H1 (cell line): ENCODE measurements around the gene KNDC1. TPM values are rescaled to one million over a fixed set of nuclear protein-coding genes. Genes with fewer than 3 reads are reported as not detected.

Experiments used
- CTCF ChIA-PET: fragments of 300-600 bp; sonication (Branson Sonifier 250); formaldehyde crosslinking; loops from one replicate; lab custom pipeline; 2021; ENCODE audit not compliant: partially characterized antibody; lab: Charles Lee
- POLR2A ChIA-PET: fragments of 300-600 bp; sonication (Branson Sonifier 250); formaldehyde crosslinking; loops from one replicate; lab custom pipeline; 2021; ENCODE audit warnings: inconsistent platforms; ENCODE audit not compliant: partially characterized antibody; lab: Charles Lee
- DNase-seq, 2 experiments: peaks; one replicate each; pipeline versions ENCODE4 v3.0.0 to v3.0.0-alpha.2; 2010 to 2022; ENCODE audit warnings: low spot score in 2 of 2, low read depth in 1 of 2, mixed read lengths in 1 of 2
- FAIRE-seq: peaks from 2 replicates; lab custom pipeline; 2011; peaks lifted over from hg19 to GRCh38; lab: Jason Lieb, UNC
- H2AFZ ChIP-seq: 2 replicates; pipeline ENCODE4 v1.8.1; 2012; ENCODE audit warnings: low read length, inconsistent platforms
- H2AK5ac ChIP-seq: 2 replicates; pipeline ENCODE4 v1.6.1; 2013; ENCODE audit warnings: low read depth, low read length
- H2BK120ac ChIP-seq: replicated peaks from 2 replicates; pipeline ENCODE3; 2013; ENCODE audit warnings: low read depth, low read length, inconsistent platforms
- H2BK12ac ChIP-seq: 2 replicates; pipeline ENCODE4 v1.6.1; 2013; ENCODE audit warnings: low read depth, low read length
- H2BK15ac ChIP-seq: 2 replicates; pipeline ENCODE4 v1.6.1; 2013; ENCODE audit warnings: low read length
- H2BK20ac ChIP-seq: 2 replicates; pipeline ENCODE4 v1.6.1; 2013; ENCODE audit warnings: low read length
- H2BK5ac ChIP-seq: 2 replicates; pipeline ENCODE4 v1.6.1; 2013; ENCODE audit warnings: low read depth, low read length
- H3K14ac ChIP-seq: 2 replicates; pipeline ENCODE4 v1.6.1; 2013; ENCODE audit warnings: inconsistent platforms; ENCODE audit not compliant: insufficient read length
- H3K18ac ChIP-seq: 2 replicates; pipeline ENCODE4 v1.6.1; 2013; ENCODE audit warnings: low read length; ENCODE audit errors: extremely low read depth
- H3K23ac ChIP-seq: 2 replicates; pipeline ENCODE4 v1.6.1; 2013; ENCODE audit warnings: inconsistent platforms; ENCODE audit not compliant: insufficient read length
- H3K23me2 ChIP-seq: 2 replicates; pipeline ENCODE4 v1.6.1; 2013; ENCODE audit warnings: low read depth, low read length
- H3K27ac ChIP-seq: 2 replicates; pipeline ENCODE4 v1.6.1; 2011; ENCODE audit warnings: low read depth, low read length, inconsistent platforms
- H3K27me3 ChIP-seq, 4 experiments: replicated peaks in 1 of 4; 1 replicate in 1 of 4; 2 replicates in 3 of 4; pipeline versions ENCODE4 v1.6.1 to v1.8.1; 2011 to 2013; ENCODE audit warnings: low read length in 3 of 4, mild to moderate bottlenecking in 3 of 4, inconsistent platforms in 2 of 4, mixed read lengths in 2 of 4, moderate library complexity in 1 of 4; ENCODE audit not compliant: control insufficient read depth in 3 of 4, insufficient read depth in 3 of 4; ENCODE audit errors: extremely low read depth in 1 of 4
- H3K36me3 ChIP-seq, 4 experiments: 2 replicates each; pipeline versions ENCODE4 v1.6.1 to v1.8.1; 2011 to 2013; ENCODE audit warnings: mild to moderate bottlenecking in 4 of 4, low read length in 3 of 4, moderate library complexity in 2 of 4, control low read depth in 1 of 4, inconsistent platforms in 1 of 4; ENCODE audit not compliant: insufficient read depth in 4 of 4, control insufficient read depth in 2 of 4
- H3K4ac ChIP-seq: replicated peaks from 2 replicates; pipeline ENCODE3; 2013; ENCODE audit warnings: low read length, low read depth, mixed read lengths, inconsistent platforms; ENCODE audit not compliant: insufficient read length
- H3K4me1 ChIP-seq, 4 experiments: replicated peaks in 1 of 4; 1 replicate in 1 of 4; 2 replicates in 3 of 4; pipeline versions ENCODE4 v1.6.1 to v1.8.1; 2011 to 2013; ENCODE audit warnings: low read length in 3 of 4, inconsistent platforms in 2 of 4, mixed read lengths in 1 of 4; ENCODE audit not compliant: insufficient read depth in 4 of 4, control insufficient read depth in 3 of 4
- H3K4me2 ChIP-seq, 2 experiments: 2 replicates each; pipeline versions ENCODE4 v1.6.1 to v1.8.1; 2011 to 2013; ENCODE audit warnings: low read depth in 2 of 2, low read length in 2 of 2, control low read depth in 1 of 2, inconsistent platforms in 1 of 2, mild to moderate bottlenecking in 1 of 2; ENCODE audit not compliant: insufficient read depth in 1 of 2
- H3K4me3 ChIP-seq, 4 experiments: fragments of 200-600, 300-600 bp in 1 of 4; sonication (generic), shearing (Covaris generic), sonication (Bioruptor Twin) in 1 of 4; 2 replicates each; pipeline versions ENCODE4 v1.5.1 to v1.8.1; 2011 to 2016; ENCODE audit warnings: low read length in 4 of 4, low read depth in 3 of 4, control low read depth in 2 of 4, inconsistent platforms in 2 of 4, mild to moderate bottlenecking in 2 of 4, mixed read lengths in 1 of 4, moderate library complexity in 1 of 4; ENCODE audit not compliant: insufficient read depth in 2 of 4; ENCODE audit errors: extremely low read depth in 1 of 4
- H3K56ac ChIP-seq: replicated peaks from 2 replicates; pipeline ENCODE3; 2013; ENCODE audit warnings: low read depth, mild to moderate bottlenecking, mixed read lengths, low read length, inconsistent platforms; ENCODE audit not compliant: insufficient read length
- H3K79me1 ChIP-seq: 2 replicates; pipeline ENCODE4 v1.6.1; 2013; ENCODE audit warnings: low read depth, low read length, control low read depth
- H3K79me2 ChIP-seq, 2 experiments: 2 replicates each; pipeline versions ENCODE4 v1.6.1 to v1.8.1; 2012 to 2013; ENCODE audit warnings: low read length in 2 of 2, mild to moderate bottlenecking in 2 of 2, inconsistent platforms in 1 of 2; ENCODE audit not compliant: insufficient read depth in 2 of 2, control insufficient read depth in 1 of 2
- H3K9ac ChIP-seq, 4 experiments: replicated peaks in 1 of 4; 1 replicate in 1 of 4; 2 replicates in 3 of 4; pipeline versions ENCODE4 v1.6.1 to v1.8.1; 2011 to 2013; ENCODE audit warnings: low read depth in 3 of 4, low read length in 3 of 4, control low read depth in 2 of 4, mild to moderate bottlenecking in 2 of 4, moderate library complexity in 2 of 4, inconsistent platforms in 1 of 4; ENCODE audit errors: extremely low read depth in 1 of 4
- H3K9me3 ChIP-seq, 2 experiments: 2 replicates each; pipeline versions ENCODE4 v1.6.1 to v1.8.1; 2012 to 2013; ENCODE audit warnings: mild to moderate bottlenecking in 2 of 2, moderate library complexity in 2 of 2, control low read depth in 1 of 2, inconsistent platforms in 1 of 2, low read depth in 1 of 2, low read length in 1 of 2, mixed read lengths in 1 of 2; ENCODE audit not compliant: insufficient read depth in 2 of 2
- H4K20me1 ChIP-seq, 2 experiments: replicated peaks in 1 of 2; 2 replicates each; pipeline versions ENCODE3 to v1.8.1; 2011 to 2013; ENCODE audit warnings: inconsistent platforms in 2 of 2, low read length in 2 of 2, mild to moderate bottlenecking in 1 of 2; ENCODE audit not compliant: insufficient read depth in 2 of 2, control insufficient read depth in 1 of 2
- H4K5ac ChIP-seq: 2 replicates; pipeline ENCODE4 v1.6.1; 2013; ENCODE audit warnings: low read length, low read depth, mixed read lengths, inconsistent platforms; ENCODE audit not compliant: insufficient read length
- H4K8ac ChIP-seq: 2 replicates; pipeline ENCODE4 v1.8.0; 2013; ENCODE audit warnings: mild to moderate bottlenecking, moderate library complexity, low read length, inconsistent platforms; ENCODE audit not compliant: insufficient read depth; ENCODE audit errors: extremely low read depth
- H4K91ac ChIP-seq: replicated peaks from 2 replicates; pipeline ENCODE3; 2013; ENCODE audit warnings: low read length, mixed read lengths, inconsistent platforms; ENCODE audit not compliant: insufficient read length
- CBX8 ChIP-seq: fragments of 300-800, 300-1000 bp; sonication (generic); IDR thresholded peaks from 2 replicates; pipeline ENCODE4 v1.7.1; 2016; ENCODE audit warnings: low read depth, low read length, borderline replicate concordance
- CTBP2 ChIP-seq: IDR thresholded peaks from 2 replicates; pipeline ENCODE4 v1.7.0; 2011; ENCODE audit warnings: borderline replicate concordance, mild to moderate bottlenecking, moderate library complexity, mixed read lengths, low read length; ENCODE audit not compliant: insufficient read depth, insufficient read length
- KDM5A ChIP-seq: fragments of 200-600 bp; IDR thresholded peaks from 2 replicates; pipeline ENCODE4 v1.7.1; 2012; ENCODE audit warnings: mild to moderate bottlenecking, low read length, inconsistent platforms, mixed read lengths
- NRF1 ChIP-seq: IDR thresholded peaks from 2 replicates; pipeline ENCODE4 v1.6.1; 2011; ENCODE audit warnings: mild to moderate bottlenecking, low read depth, low read length, improper control_type of control experiment
- POLR2AphosphoS5 ChIP-seq: IDR thresholded peaks from 2 replicates; pipeline ENCODE4 v1.6.1; 2011; ENCODE audit warnings: low read depth, low read length
- POU5F1 ChIP-seq: IDR thresholded peaks from 2 replicates; pipeline ENCODE4 v1.6.1; 2011; ENCODE audit warnings: low read depth, mild to moderate bottlenecking, low read length, moderate library complexity
- RAD21 ChIP-seq, 2 experiments: IDR thresholded peaks in 1 of 2; conservative IDR thresholded peaks in 1 of 2; 2 replicates each; pipeline ENCODE4 v1.6.1; 2011; ENCODE audit warnings: low read depth in 2 of 2, low read length in 2 of 2, improper control_type of control experiment in 1 of 2, inconsistent platforms in 1 of 2, mild to moderate bottlenecking in 1 of 2, moderate library complexity in 1 of 2
- RBBP5 ChIP-seq: IDR thresholded peaks from 2 replicates; pipeline ENCODE4 v1.7.1; 2012; ENCODE audit warnings: low read depth, mild to moderate bottlenecking, inconsistent platforms, low read length, moderate library complexity, borderline replicate concordance
- TAF1 ChIP-seq: IDR thresholded peaks from 2 replicates; pipeline ENCODE4 v1.6.1; 2011; ENCODE audit warnings: mild to moderate bottlenecking, low read depth, low read length
- TCF12 ChIP-seq: IDR thresholded peaks from 2 replicates; pipeline ENCODE4 v1.6.1; 2011; ENCODE audit warnings: low read depth, mild to moderate bottlenecking, low read length
- USF2 ChIP-seq: IDR thresholded peaks from 2 replicates; pipeline ENCODE4 v1.6.1; 2011; ENCODE audit warnings: low read length, improper control_type of control experiment
- WGBS, 2 experiments: shearing (Covaris generic) in 1 of 2; methylation state at CpG; one replicate each; pipeline versions ENCODE4 v1.1.6 to v1.1.7; 2013 to 2015; ENCODE audit warnings: low lambda C conversion rate in 2 of 2, mixed read lengths in 2 of 2, inconsistent platforms in 1 of 2, low coverage in 1 of 2, missing lambda C conversion rate in 1 of 2; ENCODE audit not compliant: insufficient replicate concordance in 2 of 2, insufficient coverage in 1 of 2, insufficient read length in 1 of 2; ENCODE audit errors: extremely low coverage in 1 of 2, missing lambda C conversion rate in 1 of 2; 5-methylcytosine and 5-hydroxymethylcytosine counted together
- polyA plus RNA-seq, 7 experiments: library from polyadenylated mRNA; depleted of rRNA in 3 of 7; stranded (reverse) in 5 of 7; unstranded in 2 of 7; fragments of >200 nt in 5 of 7; fragments of 200-250 nt in 2 of 7; gene quantifications; 1 replicate in 5 of 7; 2 replicates in 1 of 7; 4 replicates in 1 of 7; pipeline versions ENCODE4 v1.2.1 to v1.2.3, GENCODE V29; 2011 to 2013; ENCODE audit warnings: missing spikeins in 2 of 7, mixed read lengths in 2 of 7
- total RNA-seq: library from RNA; stranded (reverse); fragmentation: NEBNext Ultra II Directional; extraction: Animal tissue kit (Norgen Biotek cat#: 25700); gene quantifications from 2 replicates; pipeline ENCODE4 v1.2.1, GENCODE V29; 2021

KNDC1 gene
- total and polyA plus RNA-seq, 2 of the 8 experiments (the other 6 are each of a cell fraction or from before 2014, with no cell fraction given): 7.5 to 16.7 TPM

GRCh38 chr10:133141144-133141957, 18.7 kb upstream of the KNDC1 start:
- POLR2A ChIA-PET: no interaction called here
- no peak for FAIRE-seq
- no peak overlapping the region for H2BK5ac ChIP-seq
- TF ChIP-seq POU5F1 (no peak), TCF12 (no peak), KDM5A (no peak), CTBP2 (no peak), TAF1 (no peak), NRF1 (no peak), RBBP5 (no peak), CBX8 (no peak), USF2 (no peak), RAD21 (IDR thresholded peaks at IDR 0.05 in 1 of 2, conservative IDR thresholded peaks at IDR 0.05 in 1 of 2; ENCODE audit: low read depth in 2 of 2, low read length in 2 of 2) (no peak), POLR2AphosphoS5 (no peak)

More at GRCh38 chr10:133141144-133141957, 18.7 kb upstream of the KNDC1 start:
- Histone ChIP-seq H3K23me2 (no peaks in the 10 kb centered on the region), H2BK20ac (0 out of 2 replicates have a peak overlapping the region, but pooled peaks have one; percentile 18), H3K14ac (no peak overlapping the region), H2AFZ (no peak overlapping the region), H3K23ac (no peak overlapping the region), H3K18ac (no peak overlapping the region), H4K91ac (no peak overlapping the region), H3K79me2 (no peaks in the 10 kb centered on the region), H3K4ac (no peak overlapping the region), H4K20me1 (no peaks in the 10 kb centered on the region), H3K79me1 (no peaks in the 10 kb centered on the region), H3K56ac (no peak overlapping the region), H3K27me3 (no peaks in the 10 kb centered on the region), H3K27ac (no peak overlapping the region), H3K36me3 (no peaks in the 10 kb centered on the region), H2BK12ac (peak overlapping the region; percentile 87; the same call in 1 of the 2 replicates), H3K9me3 (no peaks in the 10 kb centered on the region), H3K4me2 (no peak overlapping the region), H2BK15ac (no peak overlapping the region), H4K8ac (peak overlapping the region; percentile 68), H2BK120ac (no peak overlapping the region), H3K4me1 (peaks cover 0 to 5% (median 4%) of the 10 kb centered on the region in 4 experiments; a peak in 6 of 7 replicates), H3K4me3 (no peak overlapping the region), H3K9ac (no peak overlapping the region), H2AK5ac (no peak overlapping the region), H4K5ac (no peak overlapping the region)
- CTCF ChIA-PET: interaction anchor here (2.8 to 6.3 kb wide), 2 partner anchors 55 to 78 kb away, joined by 14 to 40 read pairs; no protein-coding TSS in a partner anchor
- DNase-seq: peak in 1 of 2 experiments; percentile 43
- 89% methylated on average over 24 of the region's 28 CpGs; no CpG with 5 or more reads in 1 of the 2 experiments for WGBS, 2 experiments
